C4-2B (cell line): ENCODE measurements around the gene CREG2.

ENCODE experiments used
- CTCF ChIP-seq: fragments of 450-650 bp; conservative IDR thresholded peaks from 2 replicates; pipeline ENCODE4 v1.5.1; 2017; ENCODE audit warnings: mild to moderate bottlenecking
- ZFX ChIP-seq: fragments of 450-650 bp; IDR thresholded peaks from 2 replicates; pipeline ENCODE4 v1.6.1; 2017

- no peak for TF ChIP-seq CTCF
- TF ChIP-seq ZFX: no peak
Measured at GRCh38 chr2:101356055-101356454, 31.2 kb downstream of the CREG2 start.
